Spleen (tissue), 11 donors: Measurements from ENCODE around the gene SGIP1. TPM values are rescaled to one million over a fixed set of nuclear protein-coding genes. Genes with fewer than 3 reads are reported as not detected.

Experiments used
- DNase-seq: peaks from one replicate; pipeline ENCODE4 v3.0.0-alpha.2; 2020
- H3K27ac ChIP-seq, 8 donors: fragments of 200-600 bp; sonication (generic) in 7 of 8; 1 replicate in 4 of 8; 2 replicates in 4 of 8; pipeline versions ENCODE4 v1.5.0 to v1.8.0; 2016 to 2021; ENCODE audit warnings: inconsistent platforms in 4 of 8, mild to moderate bottlenecking in 4 of 8, moderate library complexity in 1 of 8
- H3K27me3 ChIP-seq, 7 donors: fragments of 200-600 bp; sonication (generic) in 6 of 7; replicated peaks in 1 of 7; 1 replicate in 4 of 7; 2 replicates in 3 of 7; pipeline versions ENCODE4 v1.5.0 to v1.8.0; 2016 to 2021; ENCODE audit warnings: inconsistent platforms in 3 of 7, mild to moderate bottlenecking in 1 of 7
- H3K36me3 ChIP-seq, 6 donors: fragments of 200-600 bp; sonication (generic) in 5 of 6; 1 replicate in 4 of 6; 2 replicates in 2 of 6; pipeline versions ENCODE4 v1.5.0 to v1.8.0; 2016 to 2021; ENCODE audit warnings: inconsistent platforms in 2 of 6
- H3K4me1 ChIP-seq, 6 donors: fragments of 200-600 bp; sonication (generic) in 5 of 6; 1 replicate in 3 of 6; 2 replicates in 3 of 6; pipeline versions ENCODE4 v1.5.0 to v1.8.0; 2016 to 2021; ENCODE audit warnings: inconsistent platforms in 3 of 6
- H3K4me3 ChIP-seq, 8 donors: fragments of 200-600 bp; sonication (generic) in 7 of 8; 1 replicate in 4 of 8; 2 replicates in 4 of 8; pipeline versions ENCODE4 v1.5.0 to v1.8.0; 2016 to 2021; ENCODE audit warnings: inconsistent platforms in 4 of 8, mild to moderate bottlenecking in 4 of 8, moderate library complexity in 2 of 8
- H3K9me3 ChIP-seq, 8 donors: fragments of 200-600 bp; sonication (generic) in 7 of 8; 1 replicate in 4 of 8; 2 replicates in 4 of 8; pipeline versions ENCODE4 v1.5.0 to v1.8.0; 2016 to 2021; ENCODE audit warnings: inconsistent platforms in 4 of 8
- CTCF ChIP-seq, 11 experiments: fragments of 200-600 bp in 7 of 11; fragments of 450-650 bp in 4 of 11; sonication (generic) in 4 of 11; IDR thresholded peaks in 8 of 11; conservative IDR thresholded peaks in 3 of 11; 1 replicate in 7 of 11; 2 replicates in 4 of 11; pipeline versions ENCODE4 v1.4.0 to v1.8.0; 2016 to 2021; ENCODE audit warnings: antibody characterized with exemption in 11 of 11, inconsistent platforms in 4 of 11, mild to moderate bottlenecking in 1 of 11
- POLR2A ChIP-seq, 3 donors: fragments of 450-650 bp; IDR thresholded peaks; one replicate each; pipeline ENCODE4 v1.5.1; 2017; ENCODE audit warnings: antibody characterized with exemption in 3 of 3, mild to moderate bottlenecking in 1 of 3
- POLR2AphosphoS5 ChIP-seq, 3 donors: sonication (generic); formaldehyde crosslinking; IDR thresholded peaks; one replicate each; pipeline ENCODE4 v1.5.1; 2017; ENCODE audit warnings: antibody characterized with exemption in 3 of 3
- WGBS, 5 donors: extraction: QIAGEN DNeasy Blood & Tissue Kit in 3 of 5; methylation state at CpG; one replicate each; pipeline versions ENCODE4 v1.1.5 to v1.1.7; 2013 to 2018; 5-methylcytosine and 5-hydroxymethylcytosine counted together
- intact Hi-C: fragments of 100-400 bp; cut with DNase I; formaldehyde crosslinking; loops from one replicate; pipeline ENCODE4 v1.15.0; 2023; ENCODE audit warnings: low total_unique reads
- polyA plus RNA-seq, 3 donors: library from polyadenylated mRNA; stranded (reverse); fragments of 200-250 nt; gene quantifications; one replicate each; pipeline ENCODE4 v1.2.1, GENCODE V29; 2013
- total RNA-seq, 7 donors: library from RNA; depleted of rRNA in 3 of 7; stranded (reverse); fragments of >200 nt in 3 of 7; fragmentation: NEBNext Ultra II Directional in 4 of 7; extraction: Animal tissue kit (Norgen Biotek cat#: 25700) in 4 of 7; gene quantifications; one replicate each; pipeline versions ENCODE4 v1.1.0 to v1.2.1, GENCODE V29; 2016 to 2021
- donor health status: healthy with polysubstance abuse.
- donor health status: DM: no; HTN: no; CAD: no; lungs with moderate emphysema.
- donor health status: DM: no; HTN: no; CAD: no.
- donor health status: Bipolar disorder and iron deficiency.
- donor health status: healthy.
- donor health status: DM: no; HTN: no; CAD: no.
- donor health status: DM: yes; HTN: yes; CAD: no.

Gene SGIP1
- total and polyA plus RNA-seq, 10 donors, result 0.13 to 1.6 (median 0.74) TPM; not detected in 2

GRCh38 chr1:66654643-66655042 lies 120.7 kb downstream of the SGIP1 start:
- Histone ChIP-seq H3K36me3 (no peaks in the 10 kb centered on the region), H3K4me1 (peaks cover 0 to under 1% (median 0%) of the 10 kb centered on the region in 6 donors), H3K4me3 (no peak overlapping the region), H3K27ac (no peak overlapping the region), H3K9me3 (no peaks in the 10 kb centered on the region), H3K27me3 (peaks cover 0 to 6% (median 0%) of the 10 kb centered on the region in 7 donors)
- intact Hi-C loops, result no loop called here
- no peak for DNase-seq
- TF ChIP-seq POLR2A (IDR thresholded peaks at IDR 0.05), result no peak
- no peak for TF ChIP-seq CTCF (IDR thresholded peaks at IDR 0.05 in 8 of 11, conservative IDR thresholded peaks at IDR 0.05 in 3 of 11)
- no peak for TF ChIP-seq POLR2AphosphoS5 (IDR thresholded peaks at IDR 0.05)

- no peak for TF ChIP-seq CTCF (IDR thresholded peaks at IDR 0.05 in 8 of 11, conservative IDR thresholded peaks at IDR 0.05 in 3 of 11)
- TF ChIP-seq POLR2AphosphoS5 (IDR thresholded peaks at IDR 0.05), result no peak
- no peak for TF ChIP-seq POLR2A (IDR thresholded peaks at IDR 0.05)
- no peaks in the 10 kb centered on the region for H3K9me3 ChIP-seq
- intact Hi-C loops, result no loop called here
- H3K4me1 ChIP-seq, result no peaks in the 10 kb centered on the region
- H3K27ac ChIP-seq, result no peak overlapping the region
- no peaks in the 10 kb centered on the region for H3K36me3 ChIP-seq
- WGBS, 5 donors, result 78 to 94% (median 88%) methylated on average over 1 of the region's 1 CpG
- no peak for DNase-seq
- H3K4me3 ChIP-seq, result no peak overlapping the region
- H3K27me3 ChIP-seq, result no peaks in the 10 kb centered on the region
These were observed 137.5 kb downstream of the SGIP1 start for GRCh38 chr1:66671455-66671854.

- no peak for DNase-seq
- intact Hi-C loops, result no loop called here
- H3K9me3 ChIP-seq, result no peaks in the 10 kb centered on the region
- TF ChIP-seq CTCF (IDR thresholded peaks at IDR 0.05 in 8 of 11, conservative IDR thresholded peaks at IDR 0.05 in 3 of 11), result no peak
- TF ChIP-seq POLR2AphosphoS5 (IDR thresholded peaks at IDR 0.05), result no peak
- TF ChIP-seq POLR2A (IDR thresholded peaks at IDR 0.05), result no peak
- H3K36me3 ChIP-seq, result no peaks in the 10 kb centered on the region
- no peak overlapping the region for H3K27ac ChIP-seq
- H3K4me1 ChIP-seq, result no peaks in the 10 kb centered on the region
- H3K4me3 ChIP-seq, result no peak overlapping the region
- H3K27me3 ChIP-seq, result no peaks in the 10 kb centered on the region
- WGBS, 5 donors, result 72 to 86% (median 76%) methylated on average over 3 of the region's 3 CpGs
These were observed 142.8 kb downstream of the SGIP1 start for GRCh38 chr1:66676613-66677298.

GRCh38 chr1:66678146-66678545 lies 144.2 kb downstream of the SGIP1 start:
- 87 to 97% (median 93%) methylated on average over 1 of the region's 1 CpG for WGBS, 5 donors
- no peaks in the 10 kb centered on the region for H3K36me3 ChIP-seq
- intact Hi-C loops, result no loop called here
- no peaks in the 10 kb centered on the region for H3K4me1 ChIP-seq
- no peak overlapping the region for H3K27ac ChIP-seq
- no peak overlapping the region for H3K4me3 ChIP-seq
- no peaks in the 10 kb centered on the region for H3K27me3 ChIP-seq
- TF ChIP-seq POLR2AphosphoS5 (IDR thresholded peaks at IDR 0.05) (no peak), POLR2A (IDR thresholded peaks at IDR 0.05) (no peak), CTCF (IDR thresholded peaks at IDR 0.05 in 8 of 11, conservative IDR thresholded peaks at IDR 0.05 in 3 of 11) (no peak)
- DNase-seq, result no peak
- H3K9me3 ChIP-seq, result no peaks in the 10 kb centered on the region
